Measurements from ENCODE around the gene MAP2K5. TPM values are rescaled to one million over a fixed set of nuclear protein-coding genes. Genes with fewer than 3 reads are reported as not detected.

MAP2K5 gene
- total and polyA plus RNA-seq, 8 donors, result 13.5 to 25.0 (median 20.8) TPM

DNA sequence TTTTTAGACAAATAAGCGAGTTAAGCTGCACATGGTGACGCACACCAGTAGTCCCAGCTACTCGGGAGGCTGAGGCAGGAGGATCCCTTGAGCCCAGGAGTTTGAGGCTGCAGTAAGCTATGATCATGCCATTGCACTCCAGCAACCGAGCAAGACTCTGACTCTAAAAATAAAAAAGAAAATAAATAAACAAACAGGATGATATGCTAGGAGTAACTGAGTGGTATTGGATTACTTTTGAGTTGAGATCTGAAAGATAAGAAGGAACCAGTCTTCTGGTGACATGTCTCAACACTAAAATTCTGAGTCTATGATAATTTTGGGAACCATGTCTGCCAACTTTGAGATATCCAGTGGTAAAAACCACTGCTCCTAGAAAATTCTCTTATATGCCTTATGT lies 173.7 kb downstream of the MAP2K5 start:
- TF ChIP-seq, protein P1, sequence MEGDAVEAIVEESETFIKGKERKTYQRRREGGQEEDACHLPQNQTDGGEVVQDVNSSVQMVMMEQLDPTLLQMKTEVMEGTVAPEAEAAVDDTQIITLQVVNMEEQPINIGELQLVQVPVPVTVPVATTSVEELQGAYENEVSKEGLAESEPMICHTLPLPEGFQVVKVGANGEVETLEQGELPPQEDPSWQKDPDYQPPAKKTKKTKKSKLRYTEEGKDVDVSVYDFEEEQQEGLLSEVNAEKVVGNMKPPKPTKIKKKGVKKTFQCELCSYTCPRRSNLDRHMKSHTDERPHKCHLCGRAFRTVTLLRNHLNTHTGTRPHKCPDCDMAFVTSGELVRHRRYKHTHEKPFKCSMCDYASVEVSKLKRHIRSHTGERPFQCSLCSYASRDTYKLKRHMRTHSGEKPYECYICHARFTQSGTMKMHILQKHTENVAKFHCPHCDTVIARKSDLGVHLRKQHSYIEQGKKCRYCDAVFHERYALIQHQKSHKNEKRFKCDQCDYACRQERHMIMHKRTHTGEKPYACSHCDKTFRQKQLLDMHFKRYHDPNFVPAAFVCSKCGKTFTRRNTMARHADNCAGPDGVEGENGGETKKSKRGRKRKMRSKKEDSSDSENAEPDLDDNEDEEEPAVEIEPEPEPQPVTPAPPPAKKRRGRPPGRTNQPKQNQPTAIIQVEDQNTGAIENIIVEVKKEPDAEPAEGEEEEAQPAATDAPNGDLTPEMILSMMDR (IDR thresholded peaks at IDR 0.05), result no peak
- no peaks in the 10 kb centered on the region for H3K9me3 ChIP-seq
- ATAC-seq, result no peak

DNA sequence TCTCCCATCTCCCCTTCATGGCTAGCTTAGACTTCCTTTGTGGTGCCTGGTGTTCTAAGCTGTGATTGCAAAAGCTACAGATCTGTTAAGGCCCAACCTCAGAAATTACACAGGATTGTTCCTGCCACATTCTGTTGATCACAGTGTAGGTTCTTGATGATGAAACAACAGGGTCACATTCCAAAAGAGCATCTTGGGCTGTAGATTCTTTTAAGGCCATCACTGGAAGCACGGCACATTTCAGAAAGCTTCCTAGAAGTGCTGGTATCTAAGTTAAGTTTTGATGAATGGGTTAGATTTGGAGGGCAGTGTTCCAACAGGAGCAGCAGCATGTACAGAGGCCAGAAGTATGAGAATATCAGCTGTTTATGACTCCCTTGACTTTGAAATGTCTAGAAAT lies 175.3 kb downstream of the MAP2K5 start:
- ATAC-seq, result no peak

More for the DNA sequence above, 173.7 kb downstream of the MAP2K5 start:
- Histone ChIP-seq H3K36me3 (no peaks in the 10 kb centered on the region), H3K27me3 (no peaks in the 10 kb centered on the region), H3K27ac (no peak overlapping the region), H3K4me1 (no peaks in the 10 kb centered on the region), H3K4me3 (no peak overlapping the region)
- DNase-seq, result no peak
- intact Hi-C loops (cut with DNase I), result no loop called here

DNA sequence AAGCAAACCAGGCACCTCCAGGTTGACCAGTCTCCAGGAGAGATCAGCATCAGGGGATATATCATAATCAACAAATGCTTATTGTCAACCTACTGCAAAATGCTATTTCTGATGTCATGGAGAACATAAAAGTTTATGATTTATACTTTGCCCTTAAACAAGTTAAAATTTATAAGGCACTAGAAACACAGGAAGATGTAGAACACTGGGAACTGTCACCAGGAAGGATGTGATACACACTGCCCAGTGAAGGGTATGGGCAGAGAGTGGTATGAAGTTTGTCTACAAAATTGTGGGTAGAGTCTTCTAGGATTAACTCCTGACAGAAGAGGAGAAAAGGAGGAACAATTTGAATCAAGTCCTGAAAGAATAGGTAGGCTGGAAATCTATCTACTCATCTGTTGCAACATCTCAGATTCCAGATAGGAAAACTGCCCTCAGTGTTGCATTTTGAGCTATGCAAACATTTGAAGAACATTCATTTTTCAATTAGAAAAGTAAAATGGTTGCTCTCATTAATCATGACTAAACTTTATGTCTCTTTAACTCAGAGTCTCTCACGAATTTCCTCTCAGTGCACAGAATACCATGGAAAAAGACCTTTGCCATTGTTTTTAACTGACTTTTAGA lies 176.9 kb downstream of the MAP2K5 start:
- DNase-seq (no peak), ATAC-seq (no peak)
- Histone ChIP-seq H3K4me1 (no peaks in the 10 kb centered on the region), H3K9me3 (no peaks in the 10 kb centered on the region), H3K36me3 (no peaks in the 10 kb centered on the region), H3K27ac (no peak overlapping the region), H3K27me3 (no peaks in the 10 kb centered on the region), H3K4me3 (no peak overlapping the region)
- TF ChIP-seq, protein P1 (IDR thresholded peaks at IDR 0.05), result no peak
- intact Hi-C loops (cut with DNase I), result no loop called here

More for the DNA sequence above, 175.3 kb downstream of the MAP2K5 start:
- no peak overlapping the region for H3K4me3 ChIP-seq
- no peaks in the 10 kb centered on the region for H3K9me3 ChIP-seq
- intact Hi-C loops (cut with DNase I), result no loop called here
- H3K36me3 ChIP-seq, result no peaks in the 10 kb centered on the region
- H3K27ac ChIP-seq, result no peak overlapping the region
- no peak for DNase-seq
- no peaks in the 10 kb centered on the region for H3K27me3 ChIP-seq
- TF ChIP-seq, protein P1 (IDR thresholded peaks at IDR 0.05), result no peak
- H3K4me1 ChIP-seq, result no peaks in the 10 kb centered on the region

DNA sequence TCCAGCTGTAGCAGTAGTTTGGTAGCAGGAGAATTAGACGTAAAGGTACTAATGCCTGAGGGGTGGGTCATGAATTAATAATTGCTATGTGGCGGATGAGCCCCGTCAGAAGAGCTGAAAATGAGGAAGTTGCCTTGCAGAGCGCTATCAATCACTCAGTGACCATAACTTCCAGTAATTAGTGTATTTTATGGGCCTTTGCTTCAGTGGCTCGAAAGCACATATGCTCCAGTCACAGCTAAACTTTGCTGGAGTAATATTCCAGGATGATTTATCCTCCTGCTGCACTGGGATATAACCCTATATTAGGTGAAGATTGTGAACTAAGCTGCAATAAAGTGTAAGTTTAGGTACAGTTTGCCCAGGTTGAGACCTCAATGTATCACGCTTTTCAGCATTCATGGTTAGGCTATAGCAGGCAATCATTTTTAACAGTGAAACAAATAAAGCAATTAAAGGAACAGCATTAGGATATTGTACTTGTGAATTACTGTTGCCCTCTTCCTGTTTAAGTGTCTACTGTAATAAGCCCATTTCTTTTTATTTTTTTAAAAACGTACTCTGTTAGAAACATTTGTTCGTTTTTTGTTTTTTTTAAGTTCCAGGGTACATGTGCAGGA lies 178.2 kb downstream of the MAP2K5 start:
- Histone ChIP-seq H3K4me3 (no peak overlapping the region), H3K9me3 (no peaks in the 10 kb centered on the region), H3K27ac (no peak overlapping the region), H3K27me3 (no peaks in the 10 kb centered on the region), H3K4me1 (no peaks in the 10 kb centered on the region), H3K36me3 (no peaks in the 10 kb centered on the region)
- TF ChIP-seq, protein P1 (IDR thresholded peaks at IDR 0.05), result no peak
- intact Hi-C loops (cut with DNase I), result no loop called here
- DNase-seq, result no peak
- ATAC-seq, result no peak

DNA sequence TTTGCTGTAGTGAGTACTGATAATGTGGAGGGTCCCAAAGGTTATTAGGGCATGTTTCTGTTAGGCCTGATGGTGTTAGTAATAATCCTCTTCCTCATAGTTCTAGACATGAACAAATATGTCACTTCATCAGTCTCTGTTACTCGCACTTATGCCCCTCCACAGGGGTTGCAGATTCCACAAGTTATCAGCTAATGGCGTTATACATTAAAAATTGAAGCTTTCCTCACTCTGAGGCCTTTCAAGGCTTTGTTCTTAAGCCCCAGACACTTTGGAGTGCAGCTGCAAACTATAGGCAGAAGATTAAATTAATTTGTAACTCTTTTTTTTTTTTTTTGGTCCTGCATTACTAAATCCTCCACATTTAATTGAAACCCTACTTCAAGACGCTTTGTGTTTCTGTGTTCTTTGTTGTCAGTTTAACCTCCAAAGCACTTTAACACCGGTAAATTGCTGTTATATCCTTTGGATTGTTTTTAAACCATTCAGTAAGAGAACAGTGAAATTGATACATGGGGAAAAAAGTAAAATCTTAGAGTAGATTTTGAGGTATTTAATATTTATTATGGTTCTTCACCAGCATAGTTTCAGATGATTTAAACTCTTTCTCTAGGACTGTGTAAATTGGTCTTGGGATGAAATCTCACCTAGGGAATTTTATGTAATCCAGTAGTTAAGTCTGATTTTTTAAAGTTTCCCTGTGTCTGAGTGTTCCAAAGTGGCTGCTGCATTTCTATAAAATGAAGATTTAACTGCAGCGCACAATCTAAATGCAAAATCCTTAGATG lies 179.7 kb downstream of the MAP2K5 start:
- DNase-seq, result no peak
- no peak for ATAC-seq
- intact Hi-C loops (cut with DNase I), result no loop called here
- H3K4me1 ChIP-seq, result no peaks in the 10 kb centered on the region
- H3K9me3 ChIP-seq, result no peaks in the 10 kb centered on the region
- H3K27ac ChIP-seq, result no peak overlapping the region
- TF ChIP-seq, protein P1 (IDR thresholded peaks at IDR 0.05), result no peak
- H3K4me3 ChIP-seq, result no peak overlapping the region
- no peaks in the 10 kb centered on the region for H3K36me3 ChIP-seq
- no peaks in the 10 kb centered on the region for H3K27me3 ChIP-seq

Data from left lung (tissue), 10 donors.